Measurements from ENCODE around the gene POLR3GL.

DNA sequence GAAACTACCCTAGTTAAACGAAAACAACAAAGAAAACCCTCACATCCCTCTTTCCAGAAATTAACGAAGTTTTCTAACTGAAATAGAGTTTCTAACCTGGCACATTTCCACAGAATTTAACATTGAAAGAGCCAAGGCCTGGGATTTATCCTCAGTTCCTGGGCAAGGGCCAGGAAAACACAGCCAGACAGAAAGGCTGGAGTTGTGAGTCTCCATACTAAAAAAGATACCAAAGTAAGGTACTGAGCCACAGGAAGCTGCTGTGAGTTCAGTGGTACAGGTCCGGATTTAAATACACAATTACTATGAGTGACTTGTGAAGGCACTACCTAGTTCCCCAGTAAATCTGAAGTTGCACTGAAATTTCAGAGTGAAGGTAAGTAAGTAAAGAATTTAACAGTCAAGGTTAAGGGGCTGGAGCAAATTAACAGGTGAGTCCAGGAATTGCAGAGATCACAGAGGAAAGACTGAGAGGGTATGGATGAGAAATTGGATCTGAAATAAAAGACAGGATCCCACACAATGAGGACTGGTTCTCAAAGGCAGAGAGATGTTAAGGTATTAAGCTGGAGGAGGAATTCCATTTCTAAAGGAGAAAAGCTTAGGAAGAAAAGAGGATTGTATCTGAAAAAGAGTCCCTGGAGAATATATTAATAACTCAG is 7.6 kb upstream of the POLR3GL start:
- TF ChIP-seq, protein P1, sequence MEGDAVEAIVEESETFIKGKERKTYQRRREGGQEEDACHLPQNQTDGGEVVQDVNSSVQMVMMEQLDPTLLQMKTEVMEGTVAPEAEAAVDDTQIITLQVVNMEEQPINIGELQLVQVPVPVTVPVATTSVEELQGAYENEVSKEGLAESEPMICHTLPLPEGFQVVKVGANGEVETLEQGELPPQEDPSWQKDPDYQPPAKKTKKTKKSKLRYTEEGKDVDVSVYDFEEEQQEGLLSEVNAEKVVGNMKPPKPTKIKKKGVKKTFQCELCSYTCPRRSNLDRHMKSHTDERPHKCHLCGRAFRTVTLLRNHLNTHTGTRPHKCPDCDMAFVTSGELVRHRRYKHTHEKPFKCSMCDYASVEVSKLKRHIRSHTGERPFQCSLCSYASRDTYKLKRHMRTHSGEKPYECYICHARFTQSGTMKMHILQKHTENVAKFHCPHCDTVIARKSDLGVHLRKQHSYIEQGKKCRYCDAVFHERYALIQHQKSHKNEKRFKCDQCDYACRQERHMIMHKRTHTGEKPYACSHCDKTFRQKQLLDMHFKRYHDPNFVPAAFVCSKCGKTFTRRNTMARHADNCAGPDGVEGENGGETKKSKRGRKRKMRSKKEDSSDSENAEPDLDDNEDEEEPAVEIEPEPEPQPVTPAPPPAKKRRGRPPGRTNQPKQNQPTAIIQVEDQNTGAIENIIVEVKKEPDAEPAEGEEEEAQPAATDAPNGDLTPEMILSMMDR (conservative IDR thresholded peaks at IDR 0.05 in 1 of 2, IDR thresholded peaks at IDR 0.05 in 1 of 2; ENCODE audit: extremely low read depth in 1 of 2, insufficient read depth in 1 of 2, low read depth in 1 of 2, low read length in 2 of 2) = no peak
- no peak for TF ChIP-seq EZH2 (IDR thresholded peaks at IDR 0.05; ENCODE audit: borderline replicate concordance, low read length)
